HEK293T (cell line): ENCODE results near the gene ACTR10.

ENCODE experiments used
- CTCF ChIA-PET: fragments of 350-600 bp; formaldehyde crosslinking; extraction: SDS; loops from one replicate; lab custom pipeline; 2021; ENCODE audit warnings: antibody characterized with exemption, inconsistent platforms; lab: Yijun Ruan, JAX
- POLR2A ChIA-PET: fragments of 350-600 bp; formaldehyde crosslinking; extraction: SDS; loops from one replicate; lab custom pipeline; 2020; ENCODE audit warnings: antibody characterized with exemption, inconsistent platforms; lab: Yijun Ruan, JAX
- DNase-seq: peaks from one replicate; pipeline ENCODE4 v3.0.0; 2012; ENCODE audit warnings: mixed read lengths; ENCODE audit errors: extremely low spot score
- ARNT ChIP-seq: fragments of 450-650 bp; IDR thresholded peaks from 2 replicates; pipeline ENCODE4 v1.6.1; 2017; ENCODE audit warnings: mild to moderate bottlenecking
- BHLHE40 ChIP-seq: fragments of 450-650 bp; IDR thresholded peaks from 2 replicates; pipeline ENCODE4 v1.6.1; 2016; ENCODE audit warnings: mild to moderate bottlenecking, moderate library complexity, borderline replicate concordance
- CTBP1 ChIP-seq: fragments of 450-650 bp; IDR thresholded peaks from 2 replicates; pipeline ENCODE4 v1.6.1; 2016; ENCODE audit warnings: borderline replicate concordance
- ELF4 ChIP-seq: fragments of 450-650 bp; IDR thresholded peaks from 2 replicates; pipeline ENCODE4 v1.6.1; 2017; ENCODE audit warnings: antibody characterized with exemption
- FOXA1 ChIP-seq: fragments of 450-650 bp; IDR thresholded peaks from 2 replicates; pipeline ENCODE4 v1.6.1; 2016; ENCODE audit warnings: mild to moderate bottlenecking
- FOXK2 ChIP-seq: fragments of 450-650 bp; IDR thresholded peaks from 2 replicates; pipeline ENCODE4 v1.6.1; 2016; ENCODE audit warnings: mild to moderate bottlenecking
- FOXM1 ChIP-seq: fragments of 450-650 bp; IDR thresholded peaks from 2 replicates; pipeline ENCODE4 v1.6.1; 2017; ENCODE audit warnings: mild to moderate bottlenecking, borderline replicate concordance
- HDGF ChIP-seq: fragments of 450-650 bp; IDR thresholded peaks from 2 replicates; pipeline ENCODE4 v1.6.1; 2017; ENCODE audit warnings: antibody characterized with exemption, borderline replicate concordance
- L3MBTL2 ChIP-seq: fragments of 450-650 bp; conservative IDR thresholded peaks from 2 replicates; pipeline ENCODE4 v1.6.1; 2016; ENCODE audit warnings: mild to moderate bottlenecking
- LEF1 ChIP-seq: fragments of 450-650 bp; IDR thresholded peaks from 2 replicates; pipeline ENCODE4 v1.6.1; 2017; ENCODE audit warnings: mild to moderate bottlenecking, borderline replicate concordance
- NFRKB ChIP-seq: fragments of 450-650 bp; IDR thresholded peaks from 2 replicates; pipeline ENCODE4 v1.6.1; 2016; ENCODE audit warnings: mild to moderate bottlenecking, moderate library complexity
- PKNOX1 ChIP-seq: fragments of 450-650 bp; IDR thresholded peaks from 2 replicates; pipeline ENCODE4 v1.6.1; 2016
- SP1 ChIP-seq: fragments of 450-650 bp; IDR thresholded peaks from 2 replicates; pipeline ENCODE4 v1.6.1; 2017
- SUZ12 ChIP-seq: fragments of 450-650 bp; IDR thresholded peaks from 2 replicates; pipeline ENCODE4 v1.6.1; 2016; ENCODE audit warnings: mild to moderate bottlenecking
- TARDBP ChIP-seq: fragments of 450-650 bp; IDR thresholded peaks from 2 replicates; pipeline ENCODE4 v1.6.1; 2016
- ZNF384 ChIP-seq: fragments of 450-650 bp; IDR thresholded peaks from 2 replicates; pipeline ENCODE4 v1.6.1; 2016

The ACTR10 gene

GRCh38 chr14:58193542-58193941 lies 6.4 kb upstream of the ACTR10 start:
- CTCF ChIA-PET: no interaction called here
- no peak for TF ChIP-seq FOXK2
- no peak for TF ChIP-seq SP1
- TF ChIP-seq ZNF384: no peak
- no peak for TF ChIP-seq FOXA1
- no peak for TF ChIP-seq NFRKB
- no peak for TF ChIP-seq HDGF
- TF ChIP-seq BHLHE40: no peak
- no peak for TF ChIP-seq FOXM1
- no peak for DNase-seq
- POLR2A ChIA-PET: no interaction called here

GRCh38 chr14:58196198-58196597 lies 3.8 kb upstream of the ACTR10 start:
- CTCF ChIA-PET: no interaction called here
- TF ChIP-seq SP1 (no peak), LEF1 (no peak), TARDBP (no peak), PKNOX1 (no peak), ELF4 (no peak)
- POLR2A ChIA-PET: interaction anchor here (1.1 kb wide), 1 partner anchor 48 kb away, joined by 3 read pairs; the partner anchor contains the start of gene PSMA3
- DNase-seq: no peak

GRCh38 chr14:58198086-58198485 lies 1.9 kb upstream of the ACTR10 start:
- no peak for TF ChIP-seq SUZ12
- no peak for TF ChIP-seq FOXM1
- TF ChIP-seq SP1: no peak
- DNase-seq: no peak
- CTCF ChIA-PET: interaction anchor here (0.5 kb wide), 1 partner anchor 1306 kb away, joined by 3 read pairs; no protein-coding TSS in a partner anchor
- POLR2A ChIA-PET: interaction anchor here (2.7 kb wide), 1 partner anchor 46 kb away, joined by 13 read pairs; the partner anchor contains the start of gene PSMA3

- ChIA-PET POLR2A (interaction anchor here (0.8 to 2.7 kb wide), 7 partner anchors 12 to 97 kb away, joined by 3 to 13 read pairs (median 5); partner anchors contain the start of genes ARID4A and PSMA3), CTCF (no interaction called here)
- DNase-seq: no peak
- no peak for TF ChIP-seq TARDBP
- no peak for TF ChIP-seq NFRKB
- no peak for TF ChIP-seq PKNOX1
- TF ChIP-seq HDGF: no peak
- TF ChIP-seq FOXK2: no peak
- TF ChIP-seq BHLHE40: no peak
- no peak for TF ChIP-seq FOXM1
- no peak for TF ChIP-seq ARNT
- no peak for TF ChIP-seq FOXA1
- TF ChIP-seq CTBP1: no peak
- no peak for TF ChIP-seq ELF4
- no peak for TF ChIP-seq ZNF384
Measured at GRCh38 chr14:58200480-58200841, 512 bp downstream of the ACTR10 start.

GRCh38 chr14:58200846-58201245 lies 897 bp downstream of the ACTR10 start:
- no peak for TF ChIP-seq ELF4
- no peak for TF ChIP-seq NFRKB
- no peak for TF ChIP-seq SUZ12
- TF ChIP-seq L3MBTL2: no peak
- no peak for TF ChIP-seq LEF1
- no peak for TF ChIP-seq FOXA1

GRCh38 chr14:58213176-58213575 lies 13.2 kb downstream of the ACTR10 start:
- TF ChIP-seq FOXA1: no peak
- no peak for TF ChIP-seq BHLHE40
- TF ChIP-seq CTBP1: no peak
- no peak for TF ChIP-seq ZNF384
- TF ChIP-seq SUZ12: no peak
- TF ChIP-seq ARNT: no peak
- no peak for TF ChIP-seq FOXM1
- TF ChIP-seq TARDBP: no peak
- no peak for TF ChIP-seq PKNOX1
- no peak for TF ChIP-seq LEF1
- no peak for TF ChIP-seq SP1
- no peak for TF ChIP-seq HDGF
- no peak for TF ChIP-seq L3MBTL2
- no peak for TF ChIP-seq FOXK2
- TF ChIP-seq ELF4: no peak
- no peak for TF ChIP-seq NFRKB
- DNase-seq: no peak
- CTCF ChIA-PET: no interaction called here
- POLR2A ChIA-PET: interaction anchor here (1.1 kb wide), 1 partner anchor 31 kb away, joined by 3 read pairs; the partner anchor contains the start of gene PSMA3

More at GRCh38 chr14:58200846-58201245, 897 bp downstream of the ACTR10 start:
- POLR2A ChIA-PET: interaction anchor here (1.6 to 2.7 kb wide), 3 partner anchors 41 to 97 kb away, joined by 3 to 13 read pairs (median 12); partner anchors contain the start of genes ARID4A and PSMA3
- CTCF ChIA-PET: no interaction called here
- no peak for DNase-seq

GRCh38 chr14:58215191-58215914 lies 15.4 kb downstream of the ACTR10 start:
- no peak for DNase-seq
- no peak for TF ChIP-seq FOXK2
- no peak for TF ChIP-seq TARDBP
- no peak for TF ChIP-seq LEF1
- TF ChIP-seq NFRKB: no peak
- TF ChIP-seq CTBP1: no peak
- TF ChIP-seq BHLHE40: no peak
- no peak for TF ChIP-seq HDGF
- TF ChIP-seq SP1: no peak
- TF ChIP-seq SUZ12: no peak
- no peak for TF ChIP-seq ARNT
- no peak for TF ChIP-seq L3MBTL2
- TF ChIP-seq FOXA1: no peak
- no peak for TF ChIP-seq PKNOX1
- no peak for TF ChIP-seq ELF4
- no peak for TF ChIP-seq ZNF384
- no peak for TF ChIP-seq FOXM1
- POLR2A ChIA-PET: interaction anchor here (1.2 kb wide), 1 partner anchor 29 kb away, joined by 3 read pairs; the partner anchor contains the start of gene PSMA3
- CTCF ChIA-PET: no interaction called here
